ENCODE results near the gene TRAPPC8.

TRAPPC8 gene

DNA sequence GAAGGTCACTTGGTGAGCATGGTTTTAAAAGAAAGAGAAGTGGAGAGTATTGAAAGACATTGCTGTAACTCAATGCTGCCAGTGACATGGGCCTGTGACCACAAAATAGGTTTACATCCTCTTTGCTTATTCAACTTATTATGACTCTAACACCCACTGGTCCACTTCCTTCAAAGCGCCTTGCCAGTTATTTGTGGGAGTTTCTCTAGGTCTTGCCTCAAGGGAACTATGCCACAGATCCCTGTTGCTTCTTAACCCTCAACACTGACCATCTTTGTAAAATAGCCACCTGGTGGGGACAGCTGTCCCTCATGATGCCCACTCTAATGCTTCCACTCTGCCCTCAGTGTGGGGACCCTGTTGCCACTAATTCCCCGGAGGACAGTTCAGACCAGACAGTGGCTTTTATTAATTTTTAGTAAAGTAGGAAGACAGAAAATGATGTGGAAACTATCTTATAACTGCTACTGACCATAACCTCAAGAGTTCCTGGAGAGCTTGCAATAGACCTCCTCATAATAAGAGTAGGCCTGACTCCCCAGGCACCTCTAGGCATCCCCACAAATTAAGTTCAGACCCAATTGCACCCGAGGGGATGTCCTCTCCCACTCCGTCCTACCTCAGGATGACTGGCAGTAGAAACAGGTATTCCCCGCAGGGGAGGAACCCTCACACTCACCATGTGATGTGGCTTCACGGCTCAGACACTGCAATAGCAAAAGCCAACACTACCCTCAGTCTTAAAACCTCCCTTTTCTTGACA, 150.9 kb downstream of the TRAPPC8 start:
- DNase-seq = no peak

DNA sequence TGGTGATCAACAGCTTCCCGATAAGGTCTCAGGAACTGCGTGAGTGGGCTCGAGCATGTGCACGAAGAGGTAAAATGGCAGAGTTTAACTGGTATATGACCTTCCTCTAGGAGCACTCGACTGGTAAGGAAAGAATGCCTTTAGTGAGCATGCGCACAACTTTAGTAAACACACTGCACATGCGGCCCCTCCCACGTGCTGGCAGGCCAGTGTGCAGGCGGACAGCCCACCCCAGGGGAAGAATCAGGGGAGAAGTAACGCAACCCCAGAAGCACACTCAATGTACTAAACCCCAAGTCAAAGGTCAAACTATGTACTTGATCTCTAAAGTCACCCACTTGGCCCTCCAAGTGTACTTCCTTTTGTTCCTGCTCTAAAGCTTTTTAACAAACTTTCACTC, 153.5 kb downstream of the TRAPPC8 start:
- no peak for DNase-seq

DNA sequence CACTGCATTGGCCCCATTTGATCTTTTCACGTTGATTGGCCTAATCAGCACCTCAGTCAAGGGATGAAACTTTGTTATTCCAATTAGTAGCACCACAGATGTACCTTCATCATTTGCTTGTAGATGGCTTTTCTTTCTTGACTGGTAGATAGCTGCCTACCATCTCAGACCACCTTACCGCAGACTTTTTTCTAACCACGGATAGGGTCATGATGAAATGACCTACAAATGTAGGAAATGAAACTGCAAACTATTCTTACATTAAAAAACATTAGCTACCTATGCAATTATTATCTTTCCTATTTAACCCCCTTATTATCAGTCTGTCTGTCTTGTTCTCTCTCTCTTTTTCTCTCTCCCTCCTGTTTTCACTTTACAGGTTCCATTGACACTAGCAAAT, 159.9 kb downstream of the TRAPPC8 start:
- DNase-seq = no peak
